HEK293T (cell line): ENCODE data around the gene RAPGEF3.

Experiments
- ARNT ChIP-seq: fragments of 450-650 bp; IDR thresholded peaks from 2 replicates; pipeline ENCODE4 v1.6.1; 2017; ENCODE audit warnings: mild to moderate bottlenecking
- BHLHE40 ChIP-seq: fragments of 450-650 bp; IDR thresholded peaks from 2 replicates; pipeline ENCODE4 v1.6.1; 2016; ENCODE audit warnings: mild to moderate bottlenecking, moderate library complexity, borderline replicate concordance
- ELF4 ChIP-seq: fragments of 450-650 bp; IDR thresholded peaks from 2 replicates; pipeline ENCODE4 v1.6.1; 2017; ENCODE audit warnings: antibody characterized with exemption
- FOXK2 ChIP-seq: fragments of 450-650 bp; IDR thresholded peaks from 2 replicates; pipeline ENCODE4 v1.6.1; 2016; ENCODE audit warnings: mild to moderate bottlenecking
- FOXM1 ChIP-seq: fragments of 450-650 bp; IDR thresholded peaks from 2 replicates; pipeline ENCODE4 v1.6.1; 2017; ENCODE audit warnings: mild to moderate bottlenecking, borderline replicate concordance
- SP1 ChIP-seq: fragments of 450-650 bp; IDR thresholded peaks from 2 replicates; pipeline ENCODE4 v1.6.1; 2017
- TARDBP ChIP-seq: fragments of 450-650 bp; IDR thresholded peaks from 2 replicates; pipeline ENCODE4 v1.6.1; 2016
- TF ChIP-seq, protein P1 (sequence below): fragments of 450-650 bp; IDR thresholded peaks from 2 replicates; pipeline ENCODE4 v1.6.1; 2016

GRCh38 chr12:47732504-47732903 is 26.2 kb downstream of the RAPGEF3 start:
- TF ChIP-seq TARDBP: no peak
- no peak for TF ChIP-seq ELF4
- no peak for TF ChIP-seq SP1
- TF ChIP-seq, protein P1, sequence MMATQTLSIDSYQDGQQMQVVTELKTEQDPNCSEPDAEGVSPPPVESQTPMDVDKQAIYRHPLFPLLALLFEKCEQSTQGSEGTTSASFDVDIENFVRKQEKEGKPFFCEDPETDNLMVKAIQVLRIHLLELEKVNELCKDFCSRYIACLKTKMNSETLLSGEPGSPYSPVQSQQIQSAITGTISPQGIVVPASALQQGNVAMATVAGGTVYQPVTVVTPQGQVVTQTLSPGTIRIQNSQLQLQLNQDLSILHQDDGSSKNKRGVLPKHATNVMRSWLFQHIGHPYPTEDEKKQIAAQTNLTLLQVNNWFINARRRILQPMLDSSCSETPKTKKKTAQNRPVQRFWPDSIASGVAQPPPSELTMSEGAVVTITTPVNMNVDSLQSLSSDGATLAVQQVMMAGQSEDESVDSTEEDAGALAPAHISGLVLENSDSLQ: no peak
- TF ChIP-seq ARNT: no peak
- TF ChIP-seq FOXK2: no peak
- no peak for TF ChIP-seq FOXM1
- no peak for TF ChIP-seq BHLHE40
